ENCODE results near the gene TPO. TPM values are rescaled to one million over a fixed set of nuclear protein-coding genes. Genes with fewer than 3 reads are reported as not detected.

The TPO gene
- total RNA-seq, 1 donor from 2014 or later: not detected

DNA sequence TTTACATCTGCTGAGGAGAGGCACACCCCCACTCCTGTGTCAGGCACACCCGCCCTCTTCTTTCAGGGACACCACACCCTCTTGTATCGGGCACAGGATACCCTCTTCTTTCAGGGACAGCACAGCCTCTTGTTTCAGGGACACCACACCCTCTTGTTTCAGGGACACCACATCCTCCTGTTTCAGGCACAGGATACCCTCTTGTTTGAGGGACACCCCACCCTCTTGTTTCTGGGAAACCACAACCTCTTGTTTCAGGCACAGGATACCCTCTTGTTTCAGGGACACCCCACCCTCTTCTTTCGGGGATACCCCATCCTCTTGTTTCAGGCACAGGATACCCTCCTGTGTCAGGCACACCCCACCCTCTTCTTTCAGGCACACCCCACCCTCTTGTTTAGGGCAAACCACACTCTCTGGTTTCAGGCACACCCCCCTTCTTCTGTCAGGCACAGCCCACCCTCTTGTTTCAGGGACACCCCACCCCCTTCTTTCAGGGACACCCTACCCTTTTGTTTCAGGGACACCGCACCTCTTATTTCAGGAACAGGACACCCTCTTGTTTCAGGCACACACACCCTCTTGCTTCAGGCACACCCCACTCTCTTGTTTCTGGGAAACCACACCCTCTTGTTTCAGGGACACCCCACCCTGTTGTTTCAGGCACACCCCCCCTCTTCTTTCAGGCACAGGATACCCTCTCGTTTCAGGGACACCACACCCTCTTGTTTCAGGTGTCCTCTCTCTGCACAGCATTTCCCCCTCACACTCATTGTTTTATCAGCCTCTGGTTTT lies 96.2 kb downstream of the TPO start:
- Mint-ChIP-seq H3K9me3 (no peaks in the 10 kb centered on the region), H3K36me3 (no peaks in the 10 kb centered on the region), H3K4me1 (peaks cover 5% of the 10 kb centered on the region), H3K27me3 (ENCODE audit: insufficient read depth, low read depth) (no peaks in the 10 kb centered on the region), H3K27ac (no peak overlapping the region), H3K4me3 (no peak overlapping the region)
- TF ChIP-seq EZH2 (IDR thresholded peaks at IDR 0.05) (no peak), EZH2phosphoT487 (IDR thresholded peaks at IDR 0.05) (no peak)
- TF ChIP-seq, protein P1, sequence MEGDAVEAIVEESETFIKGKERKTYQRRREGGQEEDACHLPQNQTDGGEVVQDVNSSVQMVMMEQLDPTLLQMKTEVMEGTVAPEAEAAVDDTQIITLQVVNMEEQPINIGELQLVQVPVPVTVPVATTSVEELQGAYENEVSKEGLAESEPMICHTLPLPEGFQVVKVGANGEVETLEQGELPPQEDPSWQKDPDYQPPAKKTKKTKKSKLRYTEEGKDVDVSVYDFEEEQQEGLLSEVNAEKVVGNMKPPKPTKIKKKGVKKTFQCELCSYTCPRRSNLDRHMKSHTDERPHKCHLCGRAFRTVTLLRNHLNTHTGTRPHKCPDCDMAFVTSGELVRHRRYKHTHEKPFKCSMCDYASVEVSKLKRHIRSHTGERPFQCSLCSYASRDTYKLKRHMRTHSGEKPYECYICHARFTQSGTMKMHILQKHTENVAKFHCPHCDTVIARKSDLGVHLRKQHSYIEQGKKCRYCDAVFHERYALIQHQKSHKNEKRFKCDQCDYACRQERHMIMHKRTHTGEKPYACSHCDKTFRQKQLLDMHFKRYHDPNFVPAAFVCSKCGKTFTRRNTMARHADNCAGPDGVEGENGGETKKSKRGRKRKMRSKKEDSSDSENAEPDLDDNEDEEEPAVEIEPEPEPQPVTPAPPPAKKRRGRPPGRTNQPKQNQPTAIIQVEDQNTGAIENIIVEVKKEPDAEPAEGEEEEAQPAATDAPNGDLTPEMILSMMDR (IDR thresholded peaks at IDR 0.05): no peak
- Histone ChIP-seq H3K9me3 (ENCODE audit: low read depth) (no peaks in the 10 kb centered on the region), H3K27me3 (no peaks in the 10 kb centered on the region), H3K4me1 (no peaks in the 10 kb centered on the region), H3K4me2 (no peak overlapping the region), H2AFZ (replicated peaks) (no peak overlapping the region), H3K4me3 (no peak overlapping the region), H3F3A (ENCODE audit: low read depth) (no peaks in the 10 kb centered on the region), H3K36me3 (no peaks in the 10 kb centered on the region), H3K9ac (no peak overlapping the region), H3K79me2 (ENCODE audit: low read depth) (no peaks in the 10 kb centered on the region), H4K20me1 (ENCODE audit: low read depth) (no peaks in the 10 kb centered on the region), H3K27ac (no peak overlapping the region)
- no peak for DNase-seq (ENCODE audit: low spot score)

DNA sequence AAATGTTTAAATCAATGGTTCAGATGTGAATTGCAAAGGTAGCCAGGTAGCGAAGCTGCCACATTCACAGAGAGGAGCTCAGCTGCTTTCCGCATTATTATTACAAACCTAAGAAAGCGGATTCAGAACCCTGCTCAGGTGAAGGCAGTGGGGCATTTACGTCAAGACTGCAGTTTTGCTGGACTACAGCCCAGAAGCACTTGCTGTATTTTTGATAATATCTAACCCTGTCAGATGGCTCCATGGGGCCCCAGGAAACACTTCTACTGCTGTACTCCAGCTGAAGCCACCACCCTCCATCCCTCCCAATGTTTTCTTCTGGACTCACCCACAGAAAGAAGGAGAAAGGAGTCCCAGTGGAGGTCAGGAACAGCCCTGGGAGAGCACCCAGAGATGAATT lies 96.9 kb downstream of the TPO start:
- H3K4me2 ChIP-seq: no peak overlapping the region

DNA sequence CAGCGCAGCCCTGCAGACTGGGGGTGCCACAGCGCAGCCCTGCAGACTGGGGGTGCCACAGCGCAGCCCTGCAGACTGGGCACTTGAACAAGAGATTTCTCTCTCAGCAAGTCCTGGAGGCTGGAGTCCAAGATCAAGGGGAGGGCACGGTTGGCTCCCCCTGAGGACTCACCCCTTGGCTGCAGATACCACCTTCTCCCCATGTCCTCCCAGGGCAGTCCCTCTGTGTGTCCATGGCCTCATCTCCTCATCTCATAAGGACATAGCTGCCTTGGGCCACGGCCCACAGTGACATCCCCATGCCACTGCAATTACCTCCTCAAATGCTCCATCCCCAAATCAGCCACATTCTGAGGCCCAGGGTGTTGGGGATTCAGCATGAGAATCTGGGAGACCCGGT lies 98.2 kb downstream of the TPO start:
- H3K79me2 ChIP-seq (ENCODE audit: low read depth): no peaks in the 10 kb centered on the region
- no peaks in the 10 kb centered on the region for H3K27me3 ChIP-seq
- Mint-ChIP-seq H3K4me3 (no peak overlapping the region), H3K36me3 (no peaks in the 10 kb centered on the region), H3K9me3 (no peaks in the 10 kb centered on the region), H3K27me3 (ENCODE audit: insufficient read depth, low read depth) (no peaks in the 10 kb centered on the region), H3K27ac (no peak overlapping the region), H3K4me1 (peaks cover 5% of the 10 kb centered on the region)
- H3K27ac ChIP-seq: no peak overlapping the region
- no peaks in the 10 kb centered on the region for H3F3A ChIP-seq (ENCODE audit: low read depth)
- no peaks in the 10 kb centered on the region for H4K20me1 ChIP-seq (ENCODE audit: low read depth)
- no peaks in the 10 kb centered on the region for H3K9me3 ChIP-seq (ENCODE audit: low read depth)
- H3K4me3 ChIP-seq: no peak overlapping the region
- no peak overlapping the region for H2AFZ ChIP-seq (replicated peaks)
- no peaks in the 10 kb centered on the region for H3K4me1 ChIP-seq
- no peak overlapping the region for H3K9ac ChIP-seq
- H3K4me2 ChIP-seq: no peak overlapping the region
- no peak for DNase-seq (ENCODE audit: low spot score)
- no peaks in the 10 kb centered on the region for H3K36me3 ChIP-seq
- TF ChIP-seq EZH2 (IDR thresholded peaks at IDR 0.05) (no peak), EZH2phosphoT487 (IDR thresholded peaks at IDR 0.05) (no peak)
- TF ChIP-seq, protein P1 (IDR thresholded peaks at IDR 0.05): no peak

More for the DNA sequence above, 96.9 kb downstream of the TPO start:
- no peak overlapping the region for H3K9ac ChIP-seq
- no peaks in the 10 kb centered on the region for H3K27me3 ChIP-seq
- no peaks in the 10 kb centered on the region for H3F3A ChIP-seq (ENCODE audit: low read depth)
- H3K4me1 ChIP-seq: no peaks in the 10 kb centered on the region
- no peaks in the 10 kb centered on the region for H3K9me3 ChIP-seq (ENCODE audit: low read depth)
- DNase-seq (ENCODE audit: low spot score): no peak
- Mint-ChIP-seq H3K4me3 (no peak overlapping the region), H3K4me1 (peaks cover 5% of the 10 kb centered on the region), H3K27ac (no peak overlapping the region), H3K9me3 (no peaks in the 10 kb centered on the region), H3K36me3 (no peaks in the 10 kb centered on the region), H3K27me3 (ENCODE audit: insufficient read depth, low read depth) (no peaks in the 10 kb centered on the region)
- H4K20me1 ChIP-seq (ENCODE audit: low read depth): no peaks in the 10 kb centered on the region
- H3K4me3 ChIP-seq: no peak overlapping the region
- no peak for TF ChIP-seq EZH2phosphoT487 (IDR thresholded peaks at IDR 0.05)
- TF ChIP-seq, protein P1 (IDR thresholded peaks at IDR 0.05): no peak
- TF ChIP-seq EZH2 (IDR thresholded peaks at IDR 0.05): no peak
- H3K79me2 ChIP-seq (ENCODE audit: low read depth): no peaks in the 10 kb centered on the region
- H2AFZ ChIP-seq (replicated peaks): no peak overlapping the region
- H3K36me3 ChIP-seq: no peaks in the 10 kb centered on the region
- H3K27ac ChIP-seq: no peak overlapping the region
